Gastroesophageal sphincter (tissue), 4 donors: ENCODE results near the gene PKIG. TPM values are rescaled to one million over a fixed set of nuclear protein-coding genes. Genes with fewer than 3 reads are reported as not detected.

ENCODE experiments used
- ATAC-seq: fragments of 150-250 bp; one replicate; pipeline ENCODE4 v1.9.1; 2016; ENCODE audit warnings: mild to moderate bottlenecking, moderate library complexity
- H3K27ac ChIP-seq, 4 donors: fragments of 200-600 bp; sonication (generic) in 3 of 4; 1 replicate in 3 of 4; 2 replicates in 1 of 4; pipeline ENCODE4 v1.5.1; 2016 to 2019
- H3K27me3 ChIP-seq: fragments of 200-600 bp; sonication (generic); one replicate; pipeline ENCODE4 v1.5.1; 2019
- H3K36me3 ChIP-seq, 2 donors: fragments of 200-600 bp; sonication (generic); one replicate each; pipeline ENCODE4 v1.5.1; 2019; ENCODE audit warnings: control low read depth in 1 of 2
- H3K4me1 ChIP-seq, 3 donors: fragments of 200-600 bp; sonication (generic); 1 replicate in 2 of 3; 2 replicates in 1 of 3; pipeline ENCODE4 v1.5.1; 2016 to 2019; ENCODE audit warnings: control low read depth in 2 of 3
- H3K4me3 ChIP-seq, 2 donors: fragments of 200-600 bp; sonication (generic); one replicate each; pipeline ENCODE4 v1.5.1; 2019; ENCODE audit warnings: mild to moderate bottlenecking in 1 of 2, moderate library complexity in 1 of 2
- H3K9me3 ChIP-seq, 3 donors: fragments of 200-600 bp; sonication (generic); one replicate each; pipeline ENCODE4 v1.5.1; 2017 to 2019; ENCODE audit warnings: control low read depth in 2 of 3
- EP300 ChIP-seq: sonication (generic); formaldehyde crosslinking; IDR thresholded peaks from one replicate; pipeline ENCODE4 v1.6.1; 2017; ENCODE audit warnings: antibody characterized with exemption, mild to moderate bottlenecking
- POLR2A ChIP-seq, 2 donors: fragments of 450-650 bp; IDR thresholded peaks; one replicate each; pipeline ENCODE4 v1.6.1; 2017; ENCODE audit warnings: antibody characterized with exemption in 2 of 2, mild to moderate bottlenecking in 2 of 2, moderate library complexity in 1 of 2
- POLR2AphosphoS5 ChIP-seq: sonication (generic); formaldehyde crosslinking; IDR thresholded peaks from one replicate; pipeline ENCODE4 v1.6.1; 2017; ENCODE audit warnings: antibody characterized with exemption
- WGBS, 2 donors: methylation state at CpG; one replicate each; pipeline ENCODE4 v1.1.5; 2018; ENCODE audit warnings: low coverage in 1 of 2; 5-methylcytosine and 5-hydroxymethylcytosine counted together
- total RNA-seq, 4 donors: library from RNA; depleted of rRNA; stranded (reverse); fragments of >200 nt; gene quantifications; one replicate each; pipeline ENCODE4 v1.1.0, GENCODE V29; 2016
- TF ChIP-seq, protein P1 (sequence below), 4 experiments: fragments of 200-600 bp in 2 of 4; fragments of 450-650 bp in 2 of 4; sonication (generic) in 1 of 4; IDR thresholded peaks; one replicate each; pipeline ENCODE4 v1.5.1; 2017 to 2019; ENCODE audit warnings: antibody characterized with exemption in 4 of 4, mild to moderate bottlenecking in 2 of 4, moderate library complexity in 2 of 4

Gene PKIG
- total RNA-seq, 4 donors from 2014 or later, result 241 to 418 (median 291) TPM

DNA sequence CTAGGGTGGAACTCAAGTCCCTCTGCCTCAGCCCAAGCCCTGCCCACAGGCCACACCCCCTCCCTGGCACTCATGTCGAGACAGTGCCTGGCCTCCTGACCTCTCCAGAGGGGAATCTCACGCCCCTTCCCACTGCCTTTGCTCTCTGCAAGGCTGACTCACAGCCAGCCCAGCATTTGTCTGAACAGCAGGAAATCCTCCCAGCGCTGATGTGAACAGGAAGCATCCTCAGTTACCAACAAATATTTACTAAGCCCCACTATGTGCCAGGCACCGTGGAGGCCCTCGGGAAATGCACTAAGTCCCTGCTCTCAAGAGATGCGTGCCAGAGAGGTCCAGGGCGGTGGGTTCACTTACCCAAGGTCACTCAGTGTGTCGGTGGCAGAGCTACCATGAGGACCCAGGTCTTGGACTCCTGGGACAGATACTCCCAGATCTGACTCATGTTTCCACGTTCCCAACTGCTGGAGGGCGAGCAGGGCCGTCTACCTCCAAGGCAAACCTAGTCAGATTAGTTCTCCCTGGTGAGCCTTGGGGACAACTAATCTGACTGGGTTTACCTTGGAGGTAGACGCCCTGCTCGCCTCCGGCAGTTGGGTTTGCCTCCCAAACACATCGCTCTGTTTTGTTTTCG lies 61.3 kb downstream of the PKIG start:
- Histone ChIP-seq H3K9me3 (no peaks in the 10 kb centered on the region), H3K27me3 (no peaks in the 10 kb centered on the region), H3K4me1 (peaks cover 0 to 75% (median 32%) of the 10 kb centered on the region in 3 donors), H3K4me3 (no peak overlapping the region), H3K27ac (peak overlapping the region in 3 of 4 donors; percentile 72 to 81 (median 74)), H3K36me3 (no peaks in the 10 kb centered on the region)
- WGBS, 2 donors, result 55 to 62% methylated on average over 6 to 8 of the region's 16 CpGs
- ATAC-seq, result peak; percentile 71
- TF ChIP-seq POLR2A (IDR thresholded peaks at IDR 0.05) (no peak), POLR2AphosphoS5 (peak; percentile 25), EP300 (no peak)
- TF ChIP-seq, protein P1, sequence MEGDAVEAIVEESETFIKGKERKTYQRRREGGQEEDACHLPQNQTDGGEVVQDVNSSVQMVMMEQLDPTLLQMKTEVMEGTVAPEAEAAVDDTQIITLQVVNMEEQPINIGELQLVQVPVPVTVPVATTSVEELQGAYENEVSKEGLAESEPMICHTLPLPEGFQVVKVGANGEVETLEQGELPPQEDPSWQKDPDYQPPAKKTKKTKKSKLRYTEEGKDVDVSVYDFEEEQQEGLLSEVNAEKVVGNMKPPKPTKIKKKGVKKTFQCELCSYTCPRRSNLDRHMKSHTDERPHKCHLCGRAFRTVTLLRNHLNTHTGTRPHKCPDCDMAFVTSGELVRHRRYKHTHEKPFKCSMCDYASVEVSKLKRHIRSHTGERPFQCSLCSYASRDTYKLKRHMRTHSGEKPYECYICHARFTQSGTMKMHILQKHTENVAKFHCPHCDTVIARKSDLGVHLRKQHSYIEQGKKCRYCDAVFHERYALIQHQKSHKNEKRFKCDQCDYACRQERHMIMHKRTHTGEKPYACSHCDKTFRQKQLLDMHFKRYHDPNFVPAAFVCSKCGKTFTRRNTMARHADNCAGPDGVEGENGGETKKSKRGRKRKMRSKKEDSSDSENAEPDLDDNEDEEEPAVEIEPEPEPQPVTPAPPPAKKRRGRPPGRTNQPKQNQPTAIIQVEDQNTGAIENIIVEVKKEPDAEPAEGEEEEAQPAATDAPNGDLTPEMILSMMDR (IDR thresholded peaks at IDR 0.05), result no peak

DNA sequence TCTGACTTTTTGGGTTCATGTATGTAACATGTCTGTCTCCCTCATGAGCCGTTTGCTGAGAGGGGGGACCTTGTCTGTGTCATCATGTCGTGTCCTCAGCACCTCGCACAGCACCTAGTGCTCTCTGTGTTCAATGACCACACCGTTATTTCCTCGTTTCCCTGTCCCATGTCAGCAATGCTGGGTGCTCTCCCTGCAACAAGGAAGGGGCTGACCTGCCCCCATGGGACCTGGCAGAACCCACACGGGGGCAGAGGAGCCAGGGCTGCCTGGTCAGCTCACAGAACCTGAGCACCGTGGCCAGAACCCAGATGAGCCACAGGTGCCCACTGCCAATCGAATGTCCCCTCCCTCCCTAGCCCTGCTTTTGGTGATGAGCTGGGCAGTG lies 61.8 kb downstream of the PKIG start:
- ATAC-seq, result no peak
- WGBS, 2 donors, result 52 to 90% methylated on average over 4 to 5 of the region's 8 CpGs

DNA sequence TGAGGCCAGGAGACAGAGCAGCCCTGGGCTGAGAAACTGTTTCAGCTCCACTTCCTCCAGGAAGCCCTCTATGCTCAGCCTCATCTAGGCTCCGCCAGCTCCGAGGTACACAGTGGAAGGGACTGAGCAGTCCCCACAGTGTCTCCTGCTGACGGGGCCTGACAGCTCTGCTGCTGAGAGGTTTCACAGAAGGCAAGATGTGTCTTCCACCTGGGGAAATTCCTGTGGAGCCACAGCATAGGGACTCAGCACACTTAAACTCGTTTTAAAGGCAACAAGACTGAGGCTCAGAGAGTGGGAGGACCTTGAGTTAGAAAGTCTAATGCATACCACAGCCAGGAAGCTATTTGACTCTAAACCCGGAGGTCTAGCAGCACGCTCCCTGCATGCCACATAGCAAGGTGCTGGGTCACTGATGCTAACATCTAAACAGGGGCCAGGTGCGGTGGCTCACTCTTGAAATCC lies 62.3 kb downstream of the PKIG start:
- H3K4me1 ChIP-seq, result peaks cover 0 to 77% (median 32%) of the 10 kb centered on the region in 3 donors
- no peak for ATAC-seq
- H3K27me3 ChIP-seq, result no peaks in the 10 kb centered on the region
- WGBS, 2 donors, result no CpG with 5 or more reads among the region's 7 CpGs
- no peaks in the 10 kb centered on the region for H3K9me3 ChIP-seq
- TF ChIP-seq, protein P1 (IDR thresholded peaks at IDR 0.05), result no peak
- no peak for TF ChIP-seq POLR2AphosphoS5
- no peak for TF ChIP-seq EP300
- no peak for TF ChIP-seq POLR2A (IDR thresholded peaks at IDR 0.05)
- H3K4me3 ChIP-seq, result no peak overlapping the region
- no peaks in the 10 kb centered on the region for H3K36me3 ChIP-seq
- H3K27ac ChIP-seq, result peak overlapping the region in 3 of 4 donors; percentile 72 to 81 (median 74)

More for the DNA sequence above, 61.8 kb downstream of the PKIG start:
- Histone ChIP-seq H3K27me3 (no peaks in the 10 kb centered on the region), H3K4me3 (no peak overlapping the region), H3K9me3 (no peaks in the 10 kb centered on the region), H3K4me1 (peaks cover 0 to 77% (median 32%) of the 10 kb centered on the region in 3 donors), H3K27ac (peak overlapping the region in 3 of 4 donors; percentile 72 to 81 (median 74)), H3K36me3 (no peaks in the 10 kb centered on the region)
- TF ChIP-seq EP300 (no peak), POLR2AphosphoS5 (no peak), POLR2A (IDR thresholded peaks at IDR 0.05) (no peak)
- TF ChIP-seq, protein P1 (IDR thresholded peaks at IDR 0.05), result no peak

DNA sequence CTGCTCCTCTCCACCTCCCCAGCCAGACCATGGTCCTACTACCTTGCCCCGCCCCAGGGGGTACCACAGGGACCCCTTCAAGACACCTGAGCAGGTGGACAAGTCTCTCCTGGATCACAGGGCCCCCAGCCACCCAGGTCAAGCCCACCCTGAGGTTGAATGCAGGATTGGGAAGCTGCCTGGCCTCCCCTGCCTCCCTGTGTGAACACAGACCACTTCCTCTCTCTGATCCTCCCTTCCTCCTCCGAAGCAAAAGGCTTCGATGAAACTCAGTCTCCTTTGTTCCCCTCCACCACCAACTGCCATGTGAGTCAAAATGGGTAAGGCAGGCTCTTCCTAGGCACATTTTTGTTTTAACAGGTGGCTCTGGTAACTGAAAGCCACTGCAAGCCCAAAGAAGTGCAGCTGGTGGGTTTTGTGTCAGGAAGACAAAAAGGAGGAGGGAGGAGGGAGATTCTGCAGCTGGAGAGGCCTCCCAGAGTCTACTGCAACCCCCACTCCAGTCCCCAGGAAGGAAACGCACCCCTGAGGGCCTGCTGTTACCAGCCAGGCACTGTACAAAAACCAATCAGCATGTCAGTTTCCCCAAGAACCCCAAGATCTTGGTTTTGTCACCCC lies 63.8 kb downstream of the PKIG start:
- Histone ChIP-seq H3K4me1 (peaks cover 0 to 91% (median 32%) of the 10 kb centered on the region in 3 donors), H3K36me3 (no peaks in the 10 kb centered on the region), H3K9me3 (no peaks in the 10 kb centered on the region), H3K4me3 (no peak overlapping the region), H3K27ac (peak overlapping the region in 2 of 4 donors; percentile 26 to 32), H3K27me3 (no peaks in the 10 kb centered on the region)
- WGBS, 2 donors, result 7 to 63% methylated on average over 1 to 3 of the region's 4 CpGs
- ATAC-seq, result no peak
- TF ChIP-seq EP300 (no peak), POLR2A (IDR thresholded peaks at IDR 0.05) (no peak), POLR2AphosphoS5 (no peak)
- TF ChIP-seq, protein P1 (IDR thresholded peaks at IDR 0.05), result no peak
